WTC11 (cell line): ENCODE data around the gene SCNN1A.

Experiments
- CTCF ChIP-seq: fragments of 200-600 bp; IDR thresholded peaks from 2 replicates; pipeline ENCODE4 v1.8.0; 2022; ENCODE audit warnings: antibody characterized with exemption
- PREB ChIP-seq: sonication (generic); formaldehyde crosslinking; IDR thresholded peaks from 2 replicates; pipeline ENCODE4 v1.8.1; 2022; ENCODE audit warnings: mild to moderate bottlenecking, missing genetic modification reagents, moderate library complexity, borderline replicate concordance
- TF ChIP-seq, protein P1 (sequence below): sonication (generic); formaldehyde crosslinking; IDR thresholded peaks from 2 replicates; pipeline ENCODE4 v1.8.1; 2023; ENCODE audit warnings: mild to moderate bottlenecking, missing genetic modification reagents, moderate library complexity

DNA sequence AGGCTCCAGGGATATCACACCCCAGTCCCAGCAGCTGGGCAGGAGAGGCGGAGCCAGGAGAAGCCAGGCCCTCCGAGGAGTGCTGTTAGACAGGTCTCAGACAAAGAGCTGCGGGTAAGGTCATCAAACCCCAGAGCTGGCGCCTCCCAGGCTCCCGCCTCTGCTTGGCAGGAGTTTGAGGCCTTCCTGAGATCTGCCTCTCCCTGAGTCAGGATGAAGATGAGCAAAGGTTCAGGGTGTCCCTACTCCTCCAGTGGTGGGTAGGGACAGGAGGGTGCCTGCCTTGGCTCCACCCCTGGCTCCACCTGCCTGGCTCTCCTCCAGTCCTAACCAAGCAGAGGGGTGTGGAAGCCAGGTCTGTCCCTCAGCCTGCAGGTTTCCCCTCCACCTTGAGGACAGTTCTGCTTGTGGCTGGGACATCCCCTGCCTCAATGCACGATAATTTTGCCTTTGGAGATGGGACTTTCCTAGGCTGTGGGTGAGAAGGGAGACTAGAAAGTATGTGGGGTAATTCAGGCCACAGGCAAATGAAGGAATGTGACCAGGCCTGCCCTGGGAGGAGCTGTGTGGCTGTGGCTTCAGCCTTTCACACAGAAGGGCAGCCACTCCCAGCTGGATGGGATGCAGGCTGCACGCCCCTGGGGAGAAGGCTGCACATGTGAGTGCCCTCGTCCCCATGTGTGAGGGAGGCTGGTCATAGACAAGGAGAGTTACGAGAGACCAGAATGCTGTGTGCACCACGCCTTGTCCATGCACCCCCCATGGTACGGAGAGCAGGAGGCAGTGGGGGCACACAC, 62.6 kb downstream of the SCNN1A start:
- TF ChIP-seq, protein P1, sequence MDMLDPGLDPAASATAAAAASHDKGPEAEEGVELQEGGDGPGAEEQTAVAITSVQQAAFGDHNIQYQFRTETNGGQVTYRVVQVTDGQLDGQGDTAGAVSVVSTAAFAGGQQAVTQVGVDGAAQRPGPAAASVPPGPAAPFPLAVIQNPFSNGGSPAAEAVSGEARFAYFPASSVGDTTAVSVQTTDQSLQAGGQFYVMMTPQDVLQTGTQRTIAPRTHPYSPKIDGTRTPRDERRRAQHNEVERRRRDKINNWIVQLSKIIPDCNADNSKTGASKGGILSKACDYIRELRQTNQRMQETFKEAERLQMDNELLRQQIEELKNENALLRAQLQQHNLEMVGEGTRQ (CRISPR knock-in tag), result no peak
- no peak for TF ChIP-seq PREB (CRISPR knock-in tag)
- no peak for TF ChIP-seq CTCF
